22Rv1 (cell line): Measurements from ENCODE around the gene ASCC1.

Experiments used
- CTCF ChIP-seq: fragments of 450-650 bp; IDR thresholded peaks from 2 replicates; pipeline ENCODE4 v1.5.1; 2017; ENCODE audit warnings: mild to moderate bottlenecking
- ZFX ChIP-seq: fragments of 450-650 bp; IDR thresholded peaks from 2 replicates; pipeline ENCODE4 v1.6.1; 2017; ENCODE audit warnings: antibody characterized with exemption, borderline replicate concordance

DNA sequence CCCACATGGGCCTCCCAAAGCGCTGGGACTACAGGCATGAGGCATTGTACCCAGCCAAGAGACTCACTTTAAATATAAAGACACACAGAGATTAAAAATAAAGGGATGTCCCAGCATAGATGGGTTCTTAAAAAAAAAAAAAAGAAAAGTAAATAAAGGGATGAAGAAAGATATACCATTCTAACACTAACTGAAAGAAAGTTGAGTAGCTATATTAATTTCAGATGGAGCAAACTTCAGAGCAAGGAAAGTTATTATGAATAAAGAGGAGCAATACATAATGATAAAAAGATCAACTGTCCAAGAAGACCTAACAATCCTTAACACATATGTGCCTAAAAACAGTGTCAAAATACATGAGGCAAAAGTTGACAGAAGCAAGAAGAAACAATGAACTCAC is 94.7 kb downstream of the ASCC1 start:
- TF ChIP-seq CTCF = no peak
- no peak for TF ChIP-seq ZFX
